AG09309 (cell line): ENCODE data around the gene FRAS1.

Experiments
- DNase-seq: peaks from one replicate; pipeline ENCODE4 v3.0.0-alpha.2; 2010; ENCODE audit warnings: low read depth
- H3K4me3 ChIP-seq: 2 replicates; pipeline ENCODE4 v1.5.1; 2011; ENCODE audit warnings: mild to moderate bottlenecking, low read depth, low read length, moderate library complexity; ENCODE audit not compliant: control insufficient read depth
- CTCF ChIP-seq: IDR thresholded peaks from 2 replicates; pipeline ENCODE4 v1.5.1; 2011; ENCODE audit warnings: mild to moderate bottlenecking, low read depth, low read length, inconsistent platforms; ENCODE audit not compliant: insufficient read depth, control insufficient read depth; ENCODE audit errors: missing control alignments

Gene FRAS1

DNA sequence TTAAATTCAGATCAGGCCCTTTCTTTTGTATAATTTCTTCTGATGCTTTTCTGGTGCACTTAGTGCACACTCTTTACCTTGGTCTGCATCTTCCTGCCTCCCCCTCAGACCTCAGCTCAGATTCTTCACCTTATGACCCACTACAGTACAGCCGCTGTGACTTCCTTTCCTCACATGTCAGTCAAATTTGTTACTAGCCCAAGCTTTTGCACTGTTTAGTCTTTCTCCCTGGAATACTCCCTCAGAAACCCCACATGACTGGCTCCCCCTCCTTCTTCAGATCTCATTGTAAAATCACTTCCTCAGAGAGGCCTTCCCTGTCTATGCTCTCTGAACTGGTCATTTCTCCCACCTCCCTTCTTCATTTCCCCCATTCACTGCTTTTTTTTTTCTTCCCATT lies 132.9 kb downstream of the FRAS1 start:
- no peak overlapping the region for H3K4me3 ChIP-seq
- no peak for DNase-seq
- TF ChIP-seq CTCF, result no peak

DNA sequence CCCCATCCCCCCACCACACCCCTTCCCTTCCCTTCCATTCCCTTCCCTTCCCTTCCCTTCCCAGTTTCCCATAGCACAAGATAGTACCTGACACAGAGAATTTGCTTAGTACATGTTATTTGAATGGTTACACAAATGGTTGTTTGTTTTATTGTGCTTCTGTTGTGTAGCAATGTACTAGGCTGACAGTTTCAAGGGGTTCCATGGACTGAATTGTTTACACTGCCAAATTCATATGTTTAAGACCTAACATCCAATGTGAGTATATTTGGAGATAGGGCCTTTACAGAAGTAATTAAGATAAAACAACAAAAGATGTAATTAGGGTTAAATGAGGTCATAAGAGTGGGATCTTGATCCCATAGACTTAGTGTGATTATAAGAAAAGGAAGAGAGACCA lies 133.5 kb downstream of the FRAS1 start:
- DNase-seq, result no peak
- no peak for TF ChIP-seq CTCF
- no peak overlapping the region for H3K4me3 ChIP-seq

DNA sequence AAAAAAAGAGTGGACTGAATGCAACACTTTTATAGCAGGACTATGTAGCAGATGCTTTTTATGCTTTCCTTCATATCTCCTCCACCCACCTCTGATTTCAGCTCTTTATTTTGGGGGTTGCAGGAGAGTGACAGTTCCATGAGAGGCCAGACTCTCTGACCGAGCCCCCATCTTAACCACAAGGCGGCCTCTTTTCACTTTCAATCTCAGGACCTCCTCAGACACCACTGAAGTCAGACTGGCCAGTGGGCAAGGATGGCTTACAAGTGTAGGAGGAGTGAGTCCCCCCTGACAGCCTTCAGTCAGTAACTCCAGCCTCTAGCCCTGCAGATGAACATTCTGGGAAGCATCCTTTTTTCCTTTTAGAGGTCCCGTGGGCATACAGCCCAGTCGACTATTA lies 140.8 kb downstream of the FRAS1 start:
- H3K4me3 ChIP-seq, result no peak overlapping the region
- no peak for TF ChIP-seq CTCF
- no peak for DNase-seq

DNA sequence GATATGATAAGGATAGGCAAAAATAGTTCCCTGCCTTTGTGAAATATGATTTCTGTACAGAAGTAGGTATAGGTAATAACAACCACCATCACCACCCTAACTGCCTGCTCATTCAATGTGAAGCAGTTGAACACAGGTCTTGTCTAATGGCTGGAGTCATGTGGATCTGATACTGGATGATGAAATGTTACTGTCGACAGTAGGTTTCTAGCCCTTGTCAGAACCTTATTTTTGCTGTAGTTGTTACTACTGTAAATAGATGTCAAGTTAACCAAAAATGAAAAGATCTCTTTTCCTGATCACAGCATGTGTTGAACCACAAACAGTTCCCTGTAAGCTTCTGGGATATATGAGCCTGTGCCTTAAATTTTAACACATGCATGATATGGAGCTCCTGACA lies 142.9 kb downstream of the FRAS1 start:
- H3K4me3 ChIP-seq, result no peak overlapping the region
- TF ChIP-seq CTCF, result no peak
- DNase-seq, result no peak

DNA sequence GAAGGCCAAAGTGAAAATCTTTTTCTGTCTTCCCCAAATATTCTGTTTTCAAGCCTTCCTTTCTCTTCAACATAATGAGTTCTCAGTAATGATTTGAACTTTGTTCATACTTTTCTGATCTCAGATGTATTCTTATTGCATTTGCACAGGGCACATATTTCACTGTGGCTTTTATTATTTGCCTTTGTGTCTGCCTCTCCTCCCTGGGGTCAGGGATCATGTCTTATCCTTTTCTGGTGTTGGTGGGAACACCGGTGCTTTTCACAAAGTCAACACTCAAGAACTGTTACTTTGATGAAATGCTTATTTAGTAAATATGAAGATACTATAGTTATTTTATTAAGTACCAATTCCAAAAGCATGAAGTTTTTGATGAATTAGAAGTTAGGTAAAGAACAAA lies 143.8 kb downstream of the FRAS1 start:
- DNase-seq, result no peak
- no peak overlapping the region for H3K4me3 ChIP-seq
- TF ChIP-seq CTCF, result no peak

GRCh38 chr4:78204176-78204575 lies 147.1 kb downstream of the FRAS1 start:
- H3K4me3 ChIP-seq, result no peak overlapping the region
- no peak for DNase-seq
- TF ChIP-seq CTCF, result no peak

- no peak for DNase-seq
- no peak for TF ChIP-seq CTCF
- no peak overlapping the region for H3K4me3 ChIP-seq
These were observed 148.5 kb downstream of the FRAS1 start for GRCh38 chr4:78205591-78205990.
